ENCODE measurements around the gene BLTP1. TPM values are rescaled to one million over a fixed set of nuclear protein-coding genes. Genes with fewer than 3 reads are reported as not detected.

The BLTP1 gene
- total and polyA plus RNA-seq, 2 of the 13 experiments (the other 11 are each of a cell fraction or from before 2014, with no cell fraction given): 27.7 to 33.1 TPM

DNA sequence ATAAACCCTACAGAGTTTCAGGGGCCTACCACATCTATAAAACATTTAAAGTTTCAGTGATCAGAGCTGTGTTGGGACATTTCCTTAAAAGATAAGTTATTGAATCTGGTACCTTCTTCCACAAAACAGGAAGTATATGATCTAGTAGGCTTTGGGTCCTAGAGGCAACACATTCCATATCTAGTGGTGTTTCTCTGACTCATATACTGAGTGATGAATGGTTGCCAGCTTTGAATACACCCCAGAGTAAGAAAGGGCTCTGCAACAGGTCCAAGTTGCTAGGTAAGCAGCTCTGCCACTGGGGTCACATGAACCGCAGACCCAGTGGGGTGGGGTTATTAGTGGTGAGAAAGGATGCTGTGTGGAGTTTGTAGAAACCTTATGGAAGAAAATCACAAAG, 32.4 kb upstream of the BLTP1 start:
- DNase-seq (ENCODE audit: low spot score) (no peak), ATAC-seq (no peak), FAIRE-seq (no peak)
- no peaks in the 10 kb centered on the region for H4K20me1 ChIP-seq (ENCODE audit: insufficient read depth, low read length)
- no peak overlapping the region for H2AFZ ChIP-seq (ENCODE audit: low read length)
- H3K79me2 ChIP-seq (ENCODE audit: insufficient read depth, low read length): no peaks in the 10 kb centered on the region
- no peaks in the 10 kb centered on the region for H3K27me3 ChIP-seq (ENCODE audit: control insufficient read depth in 1 of 2, insufficient read depth in 2 of 2, low read length in 2 of 2)
- no peak overlapping the region for H3K4me3 ChIP-seq (replicated peaks in 1 of 3; ENCODE audit: insufficient read depth in 1 of 3, low read depth in 2 of 3, low read length in 3 of 3)
- H3K9ac ChIP-seq (ENCODE audit: insufficient read depth, low read depth, low read length): no peak overlapping the region
- CTCF ChIA-PET (ENCODE audit: low intra/inter-chr PET ratio, low total read pairs): no interaction called here
- no peak overlapping the region for H3K27ac ChIP-seq (ENCODE audit: extremely low read length, insufficient read depth, low read length)
- in situ Hi-C loops (cut with HindIII; ENCODE audit: extremely low pct_ligation_motif_present, low pct_unique_long_range_greater_than_20kb) (no loop called here), intact Hi-C loops (cut with micrococcal nuclease; ENCODE audit: unreplicated experiment) (no loop called here)
- no peaks in the 10 kb centered on the region for H3K36me3 ChIP-seq (replicated peaks in 1 of 2; ENCODE audit: control insufficient read depth in 1 of 2, insufficient read depth in 2 of 2, low read length in 2 of 2)
- H3K4me1 ChIP-seq (ENCODE audit: insufficient read depth, low read length): no peaks in the 10 kb centered on the region
- no TSS peak for BruUV-seq (replicated peaks)
- H3K9me3 ChIP-seq (ENCODE audit: low read length): no peaks in the 10 kb centered on the region
- POLR2A ChIA-PET: no interaction called here
- 0% methylated on average over 1 of the region's 1 CpG for WGBS (ENCODE audit: low lambda C conversion rate)
- no peak overlapping the region for H3K4me2 ChIP-seq (ENCODE audit: low read depth, low read length)
- no peak for TF ChIP-seq DRAP1 (CRISPR knock-in tag; IDR thresholded peaks at IDR 0.05)
- TF ChIP-seq, protein P1, sequence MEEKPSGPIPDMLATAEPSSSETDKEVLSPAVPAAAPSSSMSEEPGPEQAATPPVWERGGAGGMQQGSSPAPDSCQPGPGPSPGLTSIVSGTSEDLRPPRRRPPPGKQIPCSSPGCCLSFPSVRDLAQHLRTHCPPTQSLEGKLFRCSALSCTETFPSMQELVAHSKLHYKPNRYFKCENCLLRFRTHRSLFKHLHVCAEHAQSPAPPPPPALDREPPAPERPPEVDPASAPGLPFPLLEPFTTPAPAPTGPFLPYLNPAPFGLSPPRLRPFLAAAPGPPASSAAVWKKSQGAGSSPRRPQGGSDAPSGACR (CRISPR knock-in tag; IDR thresholded peaks at IDR 0.05): no peak
- no peak for TF ChIP-seq ZNF382 (CRISPR knock-in tag; IDR thresholded peaks at IDR 0.05; ENCODE audit: borderline replicate concordance)
- TF ChIP-seq POLR2G (IDR thresholded peaks at IDR 0.05; ENCODE audit: low read depth, low read length): no peak
- no peak for TF ChIP-seq ZSCAN29 (CRISPR knock-in tag; conservative IDR thresholded peaks at IDR 0.05)
- no peak for TF ChIP-seq ZNF142 (CRISPR knock-in tag; IDR thresholded peaks at IDR 0.05)
- no peak for TF ChIP-seq THAP7 (CRISPR knock-in tag; IDR thresholded peaks at IDR 0.05)
- TF ChIP-seq NR2C2 (CRISPR knock-in tag; IDR thresholded peaks at IDR 0.05; ENCODE audit: borderline replicate concordance): no peak
- TF ChIP-seq, protein P2, sequence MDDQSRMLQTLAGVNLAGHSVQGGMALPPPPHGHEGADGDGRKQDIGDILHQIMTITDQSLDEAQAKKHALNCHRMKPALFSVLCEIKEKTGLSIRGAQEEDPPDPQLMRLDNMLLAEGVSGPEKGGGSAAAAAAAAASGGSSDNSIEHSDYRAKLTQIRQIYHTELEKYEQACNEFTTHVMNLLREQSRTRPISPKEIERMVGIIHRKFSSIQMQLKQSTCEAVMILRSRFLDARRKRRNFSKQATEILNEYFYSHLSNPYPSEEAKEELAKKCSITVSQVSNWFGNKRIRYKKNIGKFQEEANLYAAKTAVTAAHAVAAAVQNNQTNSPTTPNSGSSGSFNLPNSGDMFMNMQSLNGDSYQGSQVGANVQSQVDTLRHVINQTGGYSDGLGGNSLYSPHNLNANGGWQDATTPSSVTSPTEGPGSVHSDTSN (CRISPR knock-in tag; IDR thresholded peaks at IDR 0.05; ENCODE audit: borderline replicate concordance): no peak
- TF ChIP-seq ZNF510 (CRISPR knock-in tag; IDR thresholded peaks at IDR 0.05; ENCODE audit: low read depth): no peak
- no peak for TF ChIP-seq ARNTL (CRISPR knock-in tag; IDR thresholded peaks at IDR 0.05)
- TF ChIP-seq RXRA (CRISPR knock-in tag; IDR thresholded peaks at IDR 0.05): no peak
- TF ChIP-seq BRD4 (CRISPR knock-in tag; IDR thresholded peaks at IDR 0.05): no peak
- no peak for TF ChIP-seq ETV5 (CRISPR knock-in tag; IDR thresholded peaks at IDR 0.05; ENCODE audit: borderline replicate concordance)
- TF ChIP-seq, protein P3, sequence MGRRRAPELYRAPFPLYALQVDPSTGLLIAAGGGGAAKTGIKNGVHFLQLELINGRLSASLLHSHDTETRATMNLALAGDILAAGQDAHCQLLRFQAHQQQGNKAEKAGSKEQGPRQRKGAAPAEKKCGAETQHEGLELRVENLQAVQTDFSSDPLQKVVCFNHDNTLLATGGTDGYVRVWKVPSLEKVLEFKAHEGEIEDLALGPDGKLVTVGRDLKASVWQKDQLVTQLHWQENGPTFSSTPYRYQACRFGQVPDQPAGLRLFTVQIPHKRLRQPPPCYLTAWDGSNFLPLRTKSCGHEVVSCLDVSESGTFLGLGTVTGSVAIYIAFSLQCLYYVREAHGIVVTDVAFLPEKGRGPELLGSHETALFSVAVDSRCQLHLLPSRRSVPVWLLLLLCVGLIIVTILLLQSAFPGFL (CRISPR knock-in tag; IDR thresholded peaks at IDR 0.05): no peak

All from HepG2 (cell line).